Tibial artery (tissue), 4 donors: ENCODE results near the gene FOXD4L5.
"Not testable (repeated sequence)": the region's sequence is repeated elsewhere in the genome, so short reads cannot be mapped to it uniquely, and the experiment has no call there.

Experiments
- DNase-seq, 2 donors: peaks; one replicate each; pipeline ENCODE4 v3.0.0-alpha.2; 2019
- H3K27ac ChIP-seq, 2 donors: fragments of 200-600 bp; sonication (generic) in 1 of 2; 1 replicate in 1 of 2; 2 replicates in 1 of 2; pipeline ENCODE4 v1.5.1; 2018 to 2019; ENCODE audit warnings: mild to moderate bottlenecking in 1 of 2
- H3K27me3 ChIP-seq, 2 donors: fragments of 200-600 bp; sonication (generic) in 1 of 2; one replicate each; pipeline versions ENCODE4 v1.5.1 to v1.6.0; 2016 to 2019
- H3K36me3 ChIP-seq, 3 donors: fragments of 200-600 bp; sonication (generic) in 2 of 3; one replicate each; pipeline ENCODE4 v1.5.1; 2016 to 2019; ENCODE audit warnings: mild to moderate bottlenecking in 2 of 3
- H3K4me1 ChIP-seq, 4 donors: fragments of 200-600 bp; sonication (generic) in 2 of 4; 1 replicate in 3 of 4; 2 replicates in 1 of 4; pipeline ENCODE4 v1.5.1; 2016 to 2019
- H3K4me3 ChIP-seq, 2 donors: fragments of 200-600 bp; sonication (generic) in 1 of 2; 1 replicate in 1 of 2; 2 replicates in 1 of 2; pipeline ENCODE4 v1.5.1; 2018 to 2019; ENCODE audit warnings: mild to moderate bottlenecking in 2 of 2
- H3K9me3 ChIP-seq, 3 donors: fragments of 200-600 bp; sonication (generic) in 1 of 3; one replicate each; pipeline ENCODE4 v1.5.1; 2016 to 2019
- intact Hi-C: fragments of 100-400 bp; cut with DNase I; formaldehyde crosslinking; loops from one replicate; pipeline ENCODE4 v1.15.0; 2023; ENCODE audit warnings: low total_unique reads

FOXD4L5 gene

GRCh38 chr9:65285109-65285508 is at the start of gene FOXD4L5:
Gene FOXD4L5 (minus strand): TSS chr9:65285209. CDS start chr9:65284377, 832 bp downstream.
- H3K4me3 ChIP-seq, intact Hi-C loops: not testable (repeated sequence)

GRCh38 chr9:65283943-65284342 is 1.1 kb downstream of the FOXD4L5 start:
- intact Hi-C loops, H3K9me3 ChIP-seq, H3K27me3 ChIP-seq, H3K27ac ChIP-seq, H3K4me3 ChIP-seq, H3K36me3 ChIP-seq, H3K4me1 ChIP-seq: not testable (repeated sequence)
- peak in 1 of 2 donors; percentile 15 for DNase-seq

More at GRCh38 chr9:65285109-65285508, at the start of gene FOXD4L5:
- not testable (repeated sequence) for H3K27ac ChIP-seq, H3K9me3 ChIP-seq, H3K4me1 ChIP-seq, DNase-seq, H3K36me3 ChIP-seq, H3K27me3 ChIP-seq

- H3K9me3 ChIP-seq, H3K27me3 ChIP-seq, H3K4me3 ChIP-seq, H3K36me3 ChIP-seq, H3K4me1 ChIP-seq, intact Hi-C loops, H3K27ac ChIP-seq, DNase-seq: not testable (repeated sequence)
Measured at GRCh38 chr9:65282976-65283375, 2.0 kb downstream of the FOXD4L5 start.
